HL-60 (cell line): ENCODE data around the gene REC114.

ENCODE experiments used
- CTCF ChIP-seq: IDR thresholded peaks from one replicate; pipeline ENCODE4 v1.5.1; 2011; ENCODE audit warnings: low read length, control low read depth, inconsistent platforms; ENCODE audit not compliant: insufficient read depth
- POLR2AphosphoS5 ChIP-seq: IDR thresholded peaks from 2 replicates; pipeline ENCODE4 v1.6.1; 2012; ENCODE audit warnings: low read depth
- REST ChIP-seq: IDR thresholded peaks from 2 replicates; pipeline ENCODE4 v1.6.1; 2012; ENCODE audit warnings: low read depth; ENCODE audit not compliant: insufficient replicate concordance
- SPI1 ChIP-seq: IDR thresholded peaks from 2 replicates; pipeline ENCODE4 v1.6.1; 2012; ENCODE audit warnings: low read depth, mild to moderate bottlenecking, borderline replicate concordance

DNA sequence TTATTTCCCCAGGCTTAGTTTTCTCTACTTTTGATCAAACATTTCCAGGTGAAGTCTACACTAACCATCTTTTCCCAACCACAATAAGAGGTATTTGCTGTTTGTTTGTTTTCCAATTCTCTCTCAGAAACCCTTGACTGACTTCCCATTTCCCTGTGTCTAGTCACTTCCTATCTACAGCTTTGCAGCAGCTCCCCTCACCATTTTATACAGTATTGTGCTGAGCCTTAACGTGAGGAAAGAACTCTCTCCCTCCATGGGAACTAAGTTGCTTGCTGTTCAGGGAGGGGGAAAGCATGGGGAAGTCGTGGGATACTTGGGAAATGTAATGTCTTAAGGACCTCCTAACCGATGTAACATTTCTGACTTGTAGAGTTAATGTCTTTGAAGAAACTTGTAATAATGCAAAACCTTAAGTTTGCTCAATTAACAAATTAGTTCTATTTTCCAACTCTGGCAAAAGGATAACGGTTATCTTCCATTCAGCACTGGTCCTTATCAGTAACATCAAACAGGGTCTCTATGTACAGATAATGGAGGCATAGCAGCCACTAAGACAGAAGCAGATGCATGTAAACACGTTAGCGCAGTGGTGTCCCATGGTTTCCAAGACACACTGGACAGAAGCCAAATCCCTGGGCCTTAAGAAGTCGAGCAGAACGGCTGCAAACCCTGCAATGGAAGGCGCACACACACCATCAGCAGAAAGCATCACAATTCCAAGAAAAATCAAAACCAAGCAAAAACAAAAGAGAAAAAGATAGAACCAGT lies 150.5 kb downstream of the REC114 start:
- TF ChIP-seq POLR2AphosphoS5, result no peak
- TF ChIP-seq CTCF, result no peak
- no peak for TF ChIP-seq REST
- peak; percentile 74 for TF ChIP-seq SPI1
